Right renal pelvis (tissue), 4 donors: ENCODE measurements around the gene PROM2. TPM values are rescaled to one million over a fixed set of nuclear protein-coding genes. Genes with fewer than 3 reads are reported as not detected.

ENCODE experiments used
- DNase-seq, 4 donors: peaks; one replicate each; pipeline ENCODE4 v3.0.0-alpha.2; 2013; ENCODE audit warnings: low read depth in 4 of 4, low spot score in 3 of 4, missing footprints in 1 of 4
- polyA plus RNA-seq, 4 donors: library from polyadenylated mRNA; unstranded; fragments of 120-200 nt; gene quantifications; one replicate each; pipeline ENCODE4 v1.2.1, GENCODE V29; 2013; ENCODE audit not compliant: insufficient read length in 4 of 4

PROM2 gene
- polyA plus RNA-seq, 4 donors = 24.9 to 45.1 (median 34.7) TPM

GRCh38 chr2:95283562-95283961 lies 9.3 kb downstream of the PROM2 start:
- no peak for DNase-seq

GRCh38 chr2:95284886-95285541 lies 10.8 kb downstream of the PROM2 start:
- DNase-seq = no peak

- no peak for DNase-seq
These were observed 11.3 kb downstream of the PROM2 start for GRCh38 chr2:95285542-95285932.

DNA sequence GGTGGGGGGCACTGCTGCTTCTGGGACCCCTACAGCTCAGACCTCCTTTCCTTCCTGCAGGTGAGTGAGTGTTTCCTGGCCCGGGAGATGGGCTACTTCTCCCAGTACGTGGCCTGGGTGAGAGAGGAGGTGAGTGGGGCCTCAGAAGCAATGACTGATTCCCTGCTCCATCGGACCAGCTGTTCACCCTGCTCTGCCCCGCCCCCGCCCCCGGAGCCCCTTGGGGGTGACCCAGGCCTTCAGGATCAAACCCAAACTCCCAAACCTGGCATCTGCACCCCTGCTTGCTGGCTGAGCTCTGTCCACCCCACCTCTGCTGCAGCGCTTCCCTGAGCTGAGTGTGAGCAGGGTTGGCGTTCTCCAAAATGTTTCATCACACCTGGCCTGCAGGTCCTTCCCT lies 13.1 kb downstream of the PROM2 start:
- no peak for DNase-seq

GRCh38 chr2:95287806-95288205 lies 13.6 kb downstream of the PROM2 start:
- no peak for DNase-seq

GRCh38 chr2:95289253-95289652 lies 15.0 kb downstream of the PROM2 start:
- DNase-seq = no peak

DNA sequence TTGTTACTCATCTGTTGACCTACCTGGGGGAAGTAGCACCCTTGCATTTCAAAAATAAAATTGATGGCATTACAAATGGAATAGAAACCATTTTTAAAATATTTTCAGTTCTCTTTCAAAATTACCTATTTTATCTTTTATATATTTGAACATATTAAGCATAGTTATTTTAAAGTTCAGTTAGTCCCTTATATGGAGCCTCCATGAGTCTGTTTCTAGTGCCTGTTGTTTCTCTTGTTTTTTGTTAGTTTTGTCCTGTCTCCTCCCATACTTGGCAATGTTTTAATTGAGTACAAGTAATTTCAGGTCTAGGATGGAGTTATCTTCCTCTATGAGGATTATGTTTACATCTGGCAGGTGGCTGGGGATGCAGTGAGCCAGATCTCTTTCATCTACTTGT lies 17.0 kb downstream of the PROM2 start:
- DNase-seq = no peak

DNA sequence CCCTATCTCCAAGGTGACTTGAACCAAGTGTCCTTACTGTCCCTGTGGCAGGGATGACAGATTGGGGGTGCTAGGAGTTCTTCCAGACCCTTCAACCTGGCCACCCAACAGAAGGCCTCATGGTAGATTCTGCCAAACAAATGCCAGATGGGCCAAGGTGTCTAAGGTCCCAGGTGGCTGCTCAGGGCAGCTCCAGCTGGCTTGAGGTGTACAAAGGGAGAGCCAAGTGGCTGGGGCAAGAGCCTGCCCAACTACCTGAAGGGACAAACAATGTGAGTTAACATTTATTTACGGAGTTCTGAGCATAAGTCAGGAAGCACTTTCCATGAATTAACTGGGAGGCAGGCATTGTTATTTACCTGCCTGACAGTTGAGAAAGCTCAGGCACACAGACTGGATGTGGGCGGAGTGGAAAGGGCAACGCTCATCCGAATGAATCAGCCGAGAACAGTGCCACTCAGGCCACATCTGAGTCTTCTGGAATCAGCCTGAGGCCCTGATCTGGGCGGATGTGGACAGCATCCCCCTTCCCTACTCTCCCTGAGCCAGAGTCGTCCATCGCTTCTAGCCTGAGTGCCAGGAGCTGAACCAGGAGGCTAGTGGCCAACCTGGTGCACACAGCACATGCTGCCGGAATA lies 18.5 kb downstream of the PROM2 start:
- no peak for DNase-seq

DNA sequence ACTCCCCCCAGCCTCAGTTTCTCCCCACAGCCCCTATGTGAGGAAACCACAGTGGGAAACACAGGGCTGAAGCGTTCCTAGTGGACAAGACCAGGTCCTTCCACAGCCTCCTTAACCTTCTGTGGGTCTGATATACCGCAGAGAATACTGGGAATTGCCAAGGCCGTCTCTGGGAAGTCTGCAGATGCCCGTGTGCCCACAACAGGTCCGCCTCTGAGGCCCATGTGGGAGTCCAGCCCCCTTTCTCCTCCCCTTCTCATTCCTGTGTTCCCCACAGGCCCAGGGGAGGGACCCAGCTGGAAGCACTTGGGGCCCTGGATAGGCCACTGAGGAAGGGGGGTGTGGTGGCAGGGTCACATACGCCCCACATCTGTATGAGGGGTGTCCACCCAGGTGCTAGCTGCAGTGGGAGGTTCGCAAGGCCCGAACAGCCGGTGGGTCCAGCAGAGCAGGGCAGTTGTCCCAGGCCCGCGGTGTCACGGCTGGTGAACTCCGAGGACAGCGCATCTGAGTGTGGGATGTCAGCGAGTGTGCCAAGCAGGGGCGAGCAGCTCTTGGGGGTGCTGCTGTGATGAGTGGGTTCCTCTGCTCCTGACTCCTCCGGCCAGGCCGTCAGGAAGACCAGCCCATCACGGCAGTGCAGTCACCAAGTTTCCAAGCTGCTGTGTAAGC lies 20.5 kb downstream of the PROM2 start:
- DNase-seq = no peak

DNA sequence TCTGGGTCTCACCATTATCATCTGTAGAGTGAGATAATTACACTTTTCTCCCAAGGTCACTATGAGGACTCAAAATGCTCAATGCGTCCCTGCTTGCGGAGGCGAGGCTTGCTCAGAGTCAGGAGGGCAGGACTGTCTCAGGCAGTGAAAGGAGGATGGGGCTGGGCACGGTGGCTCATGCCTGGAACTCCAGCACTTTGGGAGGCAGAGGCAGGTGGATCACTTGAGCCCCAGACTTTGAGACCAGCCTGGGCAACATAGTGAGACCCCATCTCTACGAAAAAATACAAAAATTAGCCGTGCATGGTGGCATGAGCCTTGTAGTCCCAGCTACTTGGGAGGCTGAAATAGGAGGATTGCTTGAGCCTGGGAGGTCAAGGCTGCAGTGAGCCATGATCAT lies 21.1 kb downstream of the PROM2 start:
- DNase-seq = no peak

- DNase-seq = no peak
These were observed 21.8 kb downstream of the PROM2 start for GRCh38 chr2:95296011-95296410.

DNA sequence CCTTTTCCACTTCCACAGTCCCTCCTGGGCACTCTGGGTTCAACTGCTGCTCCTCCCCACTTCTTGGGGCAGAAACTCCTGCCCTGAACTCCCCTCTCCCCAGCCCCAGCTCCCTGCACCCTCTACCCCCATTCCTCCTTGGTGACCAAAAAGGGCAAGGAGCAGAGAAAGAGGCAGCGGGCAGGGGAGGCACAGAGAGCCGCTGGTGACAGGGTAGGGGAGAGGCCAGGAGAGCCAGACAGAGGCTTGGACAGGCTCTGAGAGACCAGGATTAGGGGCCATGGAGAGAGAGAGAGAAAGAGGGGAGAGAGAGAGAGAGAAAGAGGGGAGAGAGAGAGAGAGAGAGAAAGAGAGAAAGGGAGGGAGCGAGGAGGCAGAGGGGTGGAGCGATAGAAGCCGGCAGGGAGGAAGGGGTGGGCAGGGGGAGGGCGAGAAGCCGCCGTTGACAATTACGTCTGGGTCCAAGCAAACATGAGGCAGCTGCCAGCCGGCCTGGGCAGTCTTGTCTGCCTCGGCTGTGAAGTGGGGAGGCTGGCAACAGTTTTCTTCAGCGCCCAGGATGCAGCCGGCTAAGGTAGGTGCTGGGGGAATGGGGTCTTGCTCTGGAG lies 22.7 kb downstream of the PROM2 start, which contains the start of gene KCNIP3:
KCNIP3 (plus strand) TSS at position 468 of the 608 bp plus-strand sequence; CDS start at position 560, 92 bp downstream.
- DNase-seq = no peak

- no peak for DNase-seq
These were observed 23.6 kb downstream of the PROM2 start for GRCh38 chr2:95297639-95298395.

DNA sequence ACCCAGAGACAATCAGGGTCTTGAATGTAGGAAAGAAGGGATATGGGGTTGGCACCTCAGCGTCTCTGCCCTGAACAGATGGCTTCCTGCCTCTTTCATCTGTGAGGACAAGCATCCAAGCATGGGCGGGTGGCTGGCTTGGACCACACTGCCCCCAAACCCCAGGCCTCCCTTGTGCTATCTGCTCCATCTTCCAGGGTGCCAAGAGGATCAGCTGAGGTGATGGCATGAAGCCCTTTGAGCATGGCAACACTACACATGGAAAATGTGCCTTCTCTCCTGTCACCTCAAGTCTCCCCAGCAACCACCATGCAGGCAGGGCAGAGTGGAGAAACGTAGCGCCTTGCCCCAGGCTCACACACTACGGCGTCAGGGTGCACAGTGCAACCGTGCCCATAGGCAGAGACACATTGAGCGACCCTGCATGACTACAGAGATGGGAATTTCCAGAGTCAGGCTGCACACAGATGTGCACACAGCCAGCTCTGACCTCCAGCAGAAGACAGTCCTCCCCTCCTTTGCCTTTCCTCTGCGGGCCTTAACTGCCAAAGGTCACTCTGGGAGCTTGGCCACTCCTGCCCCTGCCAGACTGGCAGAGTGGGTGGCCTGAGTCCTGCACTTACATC lies 24.4 kb downstream of the PROM2 start:
- DNase-seq = no peak

DNA sequence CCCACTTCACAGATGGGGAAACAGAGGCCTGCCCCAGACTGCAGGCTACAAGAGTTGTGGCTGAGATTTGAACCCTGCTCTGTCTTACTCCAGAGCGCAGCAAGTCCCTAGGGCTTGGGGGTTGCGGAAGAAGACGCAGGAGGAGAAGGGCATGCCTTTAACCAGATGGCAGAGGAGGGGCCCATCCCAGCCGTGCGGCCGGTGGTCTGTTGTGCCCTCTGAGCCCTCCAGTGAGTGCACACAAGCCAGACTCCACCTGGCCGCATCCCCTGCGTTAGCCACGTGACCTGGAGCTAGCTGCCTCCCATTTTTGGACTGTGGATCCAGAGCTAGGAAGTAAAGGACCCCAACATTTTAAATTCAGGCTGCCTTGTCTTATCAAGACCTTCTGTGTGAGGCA lies 25.7 kb downstream of the PROM2 start:
- DNase-seq = no peak

DNA sequence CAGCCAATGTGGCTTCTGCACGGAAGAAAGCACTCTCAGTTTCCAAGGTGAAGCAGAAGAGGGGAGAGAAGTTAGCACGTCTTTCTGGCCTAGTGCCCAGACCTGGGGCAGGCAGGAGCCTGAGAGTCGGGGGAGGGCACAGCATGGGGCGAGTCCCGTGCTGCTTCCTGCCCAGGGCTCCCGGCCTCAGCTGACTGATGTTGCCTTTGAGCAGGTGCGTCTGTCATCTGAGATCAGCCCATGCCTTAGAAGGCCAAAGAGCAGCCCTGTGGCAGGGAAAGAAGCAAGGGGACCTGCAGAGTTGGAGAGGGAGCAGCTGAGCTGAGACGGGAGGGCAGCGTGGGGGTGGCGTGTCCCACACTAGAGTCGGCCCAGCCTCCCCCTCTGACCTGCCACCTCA lies 26.2 kb downstream of the PROM2 start:
- no peak for DNase-seq

DNA sequence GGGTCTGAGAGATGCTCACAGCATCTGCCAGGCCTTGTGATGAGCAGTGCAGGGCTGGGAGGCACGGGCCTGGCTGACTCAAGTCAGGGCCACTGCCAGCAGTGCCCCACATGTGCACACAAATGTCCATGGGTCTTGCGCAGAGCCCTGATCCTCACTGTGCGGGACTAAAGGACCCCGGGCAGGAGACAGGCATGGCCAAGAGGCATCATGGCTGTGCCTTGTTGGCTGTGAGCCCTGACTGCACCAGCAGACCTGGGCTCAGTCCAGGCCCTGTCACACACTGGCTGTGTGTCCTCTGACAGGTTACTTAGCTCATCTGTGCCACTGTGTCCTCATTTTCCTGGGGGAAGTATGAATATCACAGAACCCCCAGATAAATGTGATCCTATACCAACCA lies 26.9 kb downstream of the PROM2 start:
- no peak for DNase-seq

- DNase-seq = no peak
These were observed 27.8 kb downstream of the PROM2 start for GRCh38 chr2:95301876-95302641.

GRCh38 chr2:95303191-95303919 lies 29.1 kb downstream of the PROM2 start:
- DNase-seq = no peak
